Measurements from ENCODE around the gene TLCD3B. TPM values are rescaled to one million over a fixed set of nuclear protein-coding genes. Genes with fewer than 3 reads are reported as not detected.
A peak's percentile ranks its signal among the peaks of the same experiment; 100 is the strongest.

The TLCD3B gene
- total RNA-seq, 1 experiment from 2014 or later: 20.9 TPM

- Histone ChIP-seq H3T11ph (ENCODE audit: low read length) (no peak overlapping the region), H3K9ac (ENCODE audit: extremely low read depth, insufficient read length, low read length) (no peak overlapping the region), H2BK12ac (ENCODE audit: insufficient read length, low read depth, low read length) (no peak overlapping the region), H3K79me2 (ENCODE audit: insufficient read depth, low read length) (no peaks in the 10 kb centered on the region; the same call in 1 of the 2 replicates), H3K4me2 (ENCODE audit: insufficient read depth, insufficient read length, low read length) (peak overlapping the region; percentile 76), H4K5ac (ENCODE audit: insufficient read length, low read depth, low read length) (no peak overlapping the region), H3K27ac (ENCODE audit: insufficient read length, low read depth, low read length) (no peak overlapping the region), H3K14ac (ENCODE audit: insufficient read depth, low read length) (no peak overlapping the region), H3K23ac (ENCODE audit: insufficient read length, low read depth, low read length) (no peak overlapping the region), H3K27me3 (ENCODE audit: insufficient read depth, low read length) (no peaks in the 10 kb centered on the region; the same call in 1 of the 2 replicates), H3K9me3 (ENCODE audit: control insufficient read depth, low read depth, low read length) (no peaks in the 10 kb centered on the region), H2AFZ (ENCODE audit: low read length) (no peak overlapping the region), H4K8ac (replicated peaks; ENCODE audit: insufficient read length, low read depth, low read length) (no peak overlapping the region), H3K4me1 (ENCODE audit: insufficient read depth, low read length) (peaks cover 3% of the 10 kb centered on the region; the same call in 1 of the 2 replicates), H2BK120ac (ENCODE audit: low read depth, low read length, poor library complexity, severe bottlenecking) (no peak overlapping the region), H3K56ac (ENCODE audit: insufficient read length, low read depth, low read length) (no peak overlapping the region), H3K23me2 (ENCODE audit: insufficient read length, low read depth, low read length, poor library complexity, severe bottlenecking) (peaks cover 20% of the 10 kb centered on the region), H2BK15ac (ENCODE audit: low read depth, low read length) (no peak overlapping the region), H2BK5ac (ENCODE audit: insufficient read length, low read length) (no peak overlapping the region), H4K20me1 (ENCODE audit: control insufficient read depth, insufficient read depth, insufficient read length) (no peaks in the 10 kb centered on the region), H3K79me1 (ENCODE audit: insufficient read depth, low read depth, low read length, poor library complexity, severe bottlenecking) (no peaks in the 10 kb centered on the region), H3K18ac (ENCODE audit: insufficient read length, low read depth, low read length) (no peak overlapping the region), H2BK20ac (ENCODE audit: low read depth, low read length, poor library complexity, severe bottlenecking) (no peak overlapping the region), H3K4ac (ENCODE audit: low read depth, low read length) (no peak overlapping the region), H2AK5ac (ENCODE audit: insufficient read length, low read length) (no peak overlapping the region), H4K91ac (ENCODE audit: insufficient read length, low read depth, low read length) (no peak overlapping the region)
- Mint-ChIP-seq H3K4me1 (peaks cover 27 to 42% of the 10 kb centered on the region in 2 experiments), H3K27ac (no peak overlapping the region), H3K27me3 (ENCODE audit: low read depth) (peaks cover 42% of the 10 kb centered on the region), H3K9me3 (no peaks in the 10 kb centered on the region; a peak in 1 of 5 replicates), H3K36me3 (ENCODE audit: insufficient read depth in 1 of 3, low read depth in 3 of 3) (peaks cover 5 to 15% (median 10%) of the 10 kb centered on the region in 3 experiments; a peak in 5 of 7 replicates), H3K4me3 (peak overlapping the region; percentile 73 to 90)
- peak; percentile 45 for DNase-seq
- no peak for TF ChIP-seq CTCF (conservative IDR thresholded peaks at IDR 0.05)
- WGBS (ENCODE audit: extremely low coverage, insufficient read length, low lambda C conversion rate): no CpG with 5 or more reads among the region's 11 CpGs
Measured at GRCh38 chr16:30031477-30031918, 427 bp upstream of the TLCD3B start.

Measured in H9 (cell line).